DND-41 (cell line): Measurements from ENCODE around the gene SMARCAL1.

Source experiments
- EZH2 ChIP-seq: IDR thresholded peaks from 3 replicates; pipeline ENCODE4 v1.6.1; 2012; ENCODE audit warnings: borderline replicate concordance, low read depth, mild to moderate bottlenecking, moderate library complexity, low read length, inconsistent platforms; ENCODE audit not compliant: severe bottlenecking
- TF ChIP-seq, protein P1 (sequence below): IDR thresholded peaks from 2 replicates; pipeline ENCODE4 v1.5.1; 2012; ENCODE audit warnings: borderline replicate concordance, low read length, moderate library complexity, mild to moderate bottlenecking; ENCODE audit not compliant: poor library complexity, severe bottlenecking; ENCODE audit errors: extremely low read depth

DNA sequence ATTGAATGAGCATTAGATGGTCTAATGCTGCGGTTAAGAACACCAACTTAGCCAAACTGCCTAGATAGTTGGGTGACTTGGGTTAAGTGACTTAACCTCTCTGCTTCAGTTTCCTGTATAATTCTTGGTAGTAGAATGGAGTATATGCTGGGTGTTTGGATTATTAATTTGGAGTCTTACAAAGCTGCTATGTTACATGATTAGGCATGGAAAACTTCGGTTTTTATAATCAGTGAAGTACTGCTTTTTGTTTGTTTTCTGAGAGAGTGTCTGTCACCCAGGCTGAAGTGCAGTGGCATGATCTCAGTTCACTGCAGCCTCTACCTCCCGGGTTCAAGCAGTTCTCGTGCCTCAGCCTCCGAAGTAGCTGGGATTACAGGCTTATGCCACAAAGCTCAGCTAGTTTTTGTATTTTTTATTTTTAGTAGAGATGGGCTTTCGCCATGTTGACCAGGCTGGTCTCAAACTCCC lies 90.9 kb downstream of the SMARCAL1 start:
- TF ChIP-seq EZH2, result no peak
- TF ChIP-seq, protein P1, sequence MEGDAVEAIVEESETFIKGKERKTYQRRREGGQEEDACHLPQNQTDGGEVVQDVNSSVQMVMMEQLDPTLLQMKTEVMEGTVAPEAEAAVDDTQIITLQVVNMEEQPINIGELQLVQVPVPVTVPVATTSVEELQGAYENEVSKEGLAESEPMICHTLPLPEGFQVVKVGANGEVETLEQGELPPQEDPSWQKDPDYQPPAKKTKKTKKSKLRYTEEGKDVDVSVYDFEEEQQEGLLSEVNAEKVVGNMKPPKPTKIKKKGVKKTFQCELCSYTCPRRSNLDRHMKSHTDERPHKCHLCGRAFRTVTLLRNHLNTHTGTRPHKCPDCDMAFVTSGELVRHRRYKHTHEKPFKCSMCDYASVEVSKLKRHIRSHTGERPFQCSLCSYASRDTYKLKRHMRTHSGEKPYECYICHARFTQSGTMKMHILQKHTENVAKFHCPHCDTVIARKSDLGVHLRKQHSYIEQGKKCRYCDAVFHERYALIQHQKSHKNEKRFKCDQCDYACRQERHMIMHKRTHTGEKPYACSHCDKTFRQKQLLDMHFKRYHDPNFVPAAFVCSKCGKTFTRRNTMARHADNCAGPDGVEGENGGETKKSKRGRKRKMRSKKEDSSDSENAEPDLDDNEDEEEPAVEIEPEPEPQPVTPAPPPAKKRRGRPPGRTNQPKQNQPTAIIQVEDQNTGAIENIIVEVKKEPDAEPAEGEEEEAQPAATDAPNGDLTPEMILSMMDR, result no peak
